Activated CD4-positive, CD25-positive, alpha-beta regulatory T cell treated with anti-CD3 and anti-CD28 coated beads, Interleukin-2, amount 50 U/mL, for 16 hours (primary cell): ENCODE measurements around the gene TBRG4.

Experiments used
- DNase-seq: peaks from one replicate; pipeline ENCODE4 v3.0.0-alpha.2; 2020; ENCODE audit warnings: low read depth, low spot score

TBRG4 gene

GRCh38 chr7:45143616-45144015, 32.1 kb upstream of the TBRG4 start:
- DNase-seq: no peak

- DNase-seq: no peak
These were observed 29.3 kb upstream of the TBRG4 start for GRCh38 chr7:45140827-45141226.

GRCh38 chr7:45138433-45139267, 27.2 kb upstream of the TBRG4 start:
- DNase-seq: no peak

- peak; percentile 52 for DNase-seq
These were observed 24.9 kb upstream of the TBRG4 start for GRCh38 chr7:45136106-45137060.

- no peak for DNase-seq
These were observed 22.4 kb upstream of the TBRG4 start for GRCh38 chr7:45133877-45134276.

GRCh38 chr7:45133352-45133751, 21.9 kb upstream of the TBRG4 start:
- DNase-seq: no peak

- DNase-seq: no peak
These were observed 21.3 kb upstream of the TBRG4 start for GRCh38 chr7:45132708-45133320.

GRCh38 chr7:45131891-45132290, 20.4 kb upstream of the TBRG4 start:
- DNase-seq: no peak

GRCh38 chr7:45130910-45131309, 19.4 kb upstream of the TBRG4 start:
- no peak for DNase-seq

- no peak for DNase-seq
These were observed 18.4 kb upstream of the TBRG4 start for GRCh38 chr7:45129906-45130305.

GRCh38 chr7:45129181-45129800, 17.8 kb upstream of the TBRG4 start:
- DNase-seq: no peak

GRCh38 chr7:45126920-45127319, 15.4 kb upstream of the TBRG4 start:
- no peak for DNase-seq

GRCh38 chr7:45126201-45126600, 14.7 kb upstream of the TBRG4 start:
- DNase-seq: no peak

GRCh38 chr7:45125193-45125904, 13.9 kb upstream of the TBRG4 start:
- no peak for DNase-seq

- DNase-seq: no peak
These were observed 12.6 kb upstream of the TBRG4 start for GRCh38 chr7:45123913-45124710.

GRCh38 chr7:45122975-45123860, 11.7 kb upstream of the TBRG4 start:
- no peak for DNase-seq

GRCh38 chr7:45119550-45119949, 8.1 kb upstream of the TBRG4 start:
- no peak for DNase-seq

GRCh38 chr7:45118889-45119331, 7.4 kb upstream of the TBRG4 start:
- no peak for DNase-seq

- DNase-seq: no peak
These were observed 6.8 kb upstream of the TBRG4 start for GRCh38 chr7:45118292-45118691.
